Measurements from ENCODE around the gene TLCD3B.

DNA sequence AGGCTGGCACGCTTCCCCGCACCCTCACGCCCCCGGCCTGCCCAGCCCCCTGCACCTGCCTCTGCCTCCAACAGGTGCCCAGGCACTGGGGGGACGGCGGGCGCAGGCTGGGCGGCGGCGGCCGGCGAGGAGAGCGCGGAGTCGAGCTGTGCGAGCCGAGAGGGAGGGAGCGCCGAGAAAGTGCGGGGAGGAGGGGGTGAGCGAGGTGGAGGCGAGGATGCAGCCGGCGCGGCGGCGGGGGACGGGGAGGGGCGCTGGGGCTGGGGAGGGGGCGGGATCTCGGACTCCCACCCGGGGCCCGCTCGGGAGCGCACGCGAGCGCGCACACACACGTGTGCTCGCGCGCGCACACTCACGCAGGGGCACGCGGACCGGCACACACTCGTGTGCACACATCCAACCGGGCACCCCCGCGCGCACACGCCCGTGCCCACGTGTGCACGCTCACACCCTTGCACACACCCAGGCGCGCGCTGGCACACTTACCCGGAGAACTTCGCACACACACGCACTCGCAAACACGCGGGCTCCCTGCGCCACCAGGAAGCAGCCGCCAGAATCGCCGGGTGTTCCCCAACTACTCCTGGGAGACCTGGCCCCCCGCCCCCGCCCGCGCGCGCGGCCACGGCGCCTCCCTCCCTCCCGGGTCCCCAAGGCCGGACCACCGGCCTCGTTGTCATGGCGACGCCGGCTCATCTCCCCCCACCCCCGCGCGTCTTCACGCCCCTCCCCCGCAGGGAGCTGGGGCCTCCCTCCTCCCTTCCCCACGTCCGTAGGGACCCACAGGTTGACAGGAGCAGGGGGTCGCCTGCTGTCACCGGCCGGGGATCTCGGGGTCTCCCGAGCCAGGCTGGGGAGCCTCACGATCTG, 20.0 kb downstream of the TLCD3B start, which contains the start of gene DOC2A:
- TF ChIP-seq, protein P1, sequence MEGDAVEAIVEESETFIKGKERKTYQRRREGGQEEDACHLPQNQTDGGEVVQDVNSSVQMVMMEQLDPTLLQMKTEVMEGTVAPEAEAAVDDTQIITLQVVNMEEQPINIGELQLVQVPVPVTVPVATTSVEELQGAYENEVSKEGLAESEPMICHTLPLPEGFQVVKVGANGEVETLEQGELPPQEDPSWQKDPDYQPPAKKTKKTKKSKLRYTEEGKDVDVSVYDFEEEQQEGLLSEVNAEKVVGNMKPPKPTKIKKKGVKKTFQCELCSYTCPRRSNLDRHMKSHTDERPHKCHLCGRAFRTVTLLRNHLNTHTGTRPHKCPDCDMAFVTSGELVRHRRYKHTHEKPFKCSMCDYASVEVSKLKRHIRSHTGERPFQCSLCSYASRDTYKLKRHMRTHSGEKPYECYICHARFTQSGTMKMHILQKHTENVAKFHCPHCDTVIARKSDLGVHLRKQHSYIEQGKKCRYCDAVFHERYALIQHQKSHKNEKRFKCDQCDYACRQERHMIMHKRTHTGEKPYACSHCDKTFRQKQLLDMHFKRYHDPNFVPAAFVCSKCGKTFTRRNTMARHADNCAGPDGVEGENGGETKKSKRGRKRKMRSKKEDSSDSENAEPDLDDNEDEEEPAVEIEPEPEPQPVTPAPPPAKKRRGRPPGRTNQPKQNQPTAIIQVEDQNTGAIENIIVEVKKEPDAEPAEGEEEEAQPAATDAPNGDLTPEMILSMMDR (IDR thresholded peaks at IDR 0.05) = no peak
- TF ChIP-seq POLR2AphosphoS5 (IDR thresholded peaks at IDR 0.05) (no peak), POLR2A (IDR thresholded peaks at IDR 0.05) (no peak), EP300 (IDR thresholded peaks at IDR 0.05) (no peak)
